Measurements from ENCODE around the gene TRIP10. TPM values are rescaled to one million over a fixed set of nuclear protein-coding genes. Genes with fewer than 3 reads are reported as not detected.
A peak's percentile ranks its signal among the peaks of the same experiment; 100 is the strongest.
"Not testable (repeated sequence)": the region's sequence is repeated elsewhere in the genome, so short reads cannot be mapped to it uniquely, and the experiment has no call there.

Gene TRIP10
- polyA plus RNA-seq, 1 experiment, result 51.5 TPM

DNA sequence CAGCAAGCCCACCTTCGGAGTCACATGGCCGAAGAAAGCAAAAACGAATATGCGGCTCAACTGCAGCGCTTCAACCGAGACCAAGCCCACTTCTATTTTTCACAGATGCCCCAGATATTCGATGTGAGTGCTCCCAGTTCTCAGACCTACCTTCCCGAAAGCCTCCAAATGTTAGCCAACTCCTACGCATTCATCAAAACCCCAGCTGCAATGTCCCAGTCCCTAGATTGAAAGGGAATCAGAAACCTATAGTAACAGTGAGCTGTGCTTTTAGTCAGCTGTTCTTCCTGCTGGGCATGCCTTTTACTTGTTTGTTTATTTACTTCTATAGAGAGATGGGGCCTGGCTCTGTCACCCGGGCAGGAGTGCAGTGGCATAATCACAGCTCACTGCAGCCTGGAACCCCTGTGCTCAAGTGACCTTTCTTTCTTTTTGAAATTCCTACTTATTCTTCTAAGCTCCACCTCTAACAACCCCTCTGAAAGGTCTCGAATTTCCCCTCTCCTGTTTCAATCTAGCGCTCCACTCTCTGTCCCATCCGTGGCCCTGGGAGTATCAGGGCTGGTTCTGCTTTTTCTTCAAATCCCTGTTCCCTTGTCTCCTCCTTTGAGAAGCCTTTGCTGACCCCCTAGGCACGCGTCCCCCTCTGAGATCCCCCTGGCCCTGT is 4.4 kb downstream of the TRIP10 start:
- no peak for DNase-seq (ENCODE audit: low read depth)
- TF ChIP-seq, protein P1, sequence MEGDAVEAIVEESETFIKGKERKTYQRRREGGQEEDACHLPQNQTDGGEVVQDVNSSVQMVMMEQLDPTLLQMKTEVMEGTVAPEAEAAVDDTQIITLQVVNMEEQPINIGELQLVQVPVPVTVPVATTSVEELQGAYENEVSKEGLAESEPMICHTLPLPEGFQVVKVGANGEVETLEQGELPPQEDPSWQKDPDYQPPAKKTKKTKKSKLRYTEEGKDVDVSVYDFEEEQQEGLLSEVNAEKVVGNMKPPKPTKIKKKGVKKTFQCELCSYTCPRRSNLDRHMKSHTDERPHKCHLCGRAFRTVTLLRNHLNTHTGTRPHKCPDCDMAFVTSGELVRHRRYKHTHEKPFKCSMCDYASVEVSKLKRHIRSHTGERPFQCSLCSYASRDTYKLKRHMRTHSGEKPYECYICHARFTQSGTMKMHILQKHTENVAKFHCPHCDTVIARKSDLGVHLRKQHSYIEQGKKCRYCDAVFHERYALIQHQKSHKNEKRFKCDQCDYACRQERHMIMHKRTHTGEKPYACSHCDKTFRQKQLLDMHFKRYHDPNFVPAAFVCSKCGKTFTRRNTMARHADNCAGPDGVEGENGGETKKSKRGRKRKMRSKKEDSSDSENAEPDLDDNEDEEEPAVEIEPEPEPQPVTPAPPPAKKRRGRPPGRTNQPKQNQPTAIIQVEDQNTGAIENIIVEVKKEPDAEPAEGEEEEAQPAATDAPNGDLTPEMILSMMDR (IDR thresholded peaks at IDR 0.05; ENCODE audit: insufficient read depth, low read depth, low read length), result no peak
- POLR2A ChIA-PET, result no interaction called here
- CTCF ChIA-PET, result interaction anchor here (0.6 to 1.4 kb wide), 3 partner anchors 10 to 334 kb away, joined by 3 read pairs; no protein-coding TSS in a partner anchor
- no peak overlapping the region for H3K4me3 ChIP-seq (ENCODE audit: low read depth, low read length)
- no peaks in the 10 kb centered on the region for H3K27me3 ChIP-seq (ENCODE audit: control insufficient read depth, insufficient read depth, low read length)
- peaks cover 19% of the 10 kb centered on the region for H3K36me3 ChIP-seq (ENCODE audit: control insufficient read depth, insufficient read depth, low read length)

DNA sequence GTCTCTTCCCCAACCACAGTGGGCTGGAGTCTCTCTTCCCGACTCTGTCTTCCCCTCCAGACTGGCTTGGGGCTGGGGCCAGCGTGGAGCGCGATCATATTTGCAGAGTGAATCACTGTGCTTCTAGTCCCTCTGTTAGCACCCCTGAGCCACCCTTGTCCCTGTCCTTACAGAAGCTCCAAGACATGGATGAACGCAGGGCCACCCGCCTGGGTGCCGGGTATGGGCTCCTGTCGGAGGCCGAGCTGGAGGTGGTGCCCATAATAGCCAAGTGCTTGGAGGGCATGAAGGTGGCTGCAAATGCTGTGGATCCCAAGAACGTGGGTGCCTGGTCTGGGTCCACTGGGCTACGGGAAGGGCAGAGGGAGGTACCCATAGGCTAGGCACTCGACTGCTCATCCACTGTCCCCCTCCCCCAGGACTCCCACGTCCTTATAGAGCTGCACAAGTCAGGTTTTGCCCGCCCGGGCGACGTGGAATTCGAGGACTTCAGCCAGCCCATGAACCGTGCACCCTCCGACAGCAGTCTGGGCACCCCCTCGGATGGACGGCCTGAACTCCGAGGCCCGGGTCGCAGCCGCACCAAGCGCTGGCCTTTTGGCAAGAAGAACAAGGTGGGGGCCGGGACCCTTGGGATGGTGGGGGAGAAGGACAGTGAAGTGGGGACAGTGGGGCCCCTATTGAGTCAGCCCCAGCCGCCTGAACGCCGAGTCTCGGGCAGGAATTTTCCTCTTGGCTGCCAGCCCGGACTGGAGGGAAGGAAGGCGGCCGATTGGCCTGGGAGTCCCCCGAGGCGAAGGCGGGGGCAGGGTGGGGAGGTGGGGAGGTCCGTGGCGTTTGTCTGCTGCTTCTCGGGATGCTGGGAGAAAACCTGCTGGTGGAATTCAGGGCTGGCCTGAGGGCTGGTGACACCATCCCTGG is 5.2 kb downstream of the TRIP10 start:
- TF ChIP-seq, protein P1 (IDR thresholded peaks at IDR 0.05; ENCODE audit: insufficient read depth, low read depth, low read length), result no peak
- ChIA-PET POLR2A (no interaction called here), CTCF (interaction anchor here (1.4 kb wide), 1 partner anchor 118 kb away, joined by 3 read pairs; no protein-coding TSS in a partner anchor)
- peak; percentile 51 for DNase-seq (ENCODE audit: low read depth)
- Histone ChIP-seq H3K36me3 (ENCODE audit: control insufficient read depth, insufficient read depth, low read length) (peaks cover 22% of the 10 kb centered on the region), H3K27me3 (ENCODE audit: control insufficient read depth, insufficient read depth, low read length) (no peaks in the 10 kb centered on the region), H3K4me3 (ENCODE audit: low read depth, low read length) (no peak overlapping the region)

DNA sequence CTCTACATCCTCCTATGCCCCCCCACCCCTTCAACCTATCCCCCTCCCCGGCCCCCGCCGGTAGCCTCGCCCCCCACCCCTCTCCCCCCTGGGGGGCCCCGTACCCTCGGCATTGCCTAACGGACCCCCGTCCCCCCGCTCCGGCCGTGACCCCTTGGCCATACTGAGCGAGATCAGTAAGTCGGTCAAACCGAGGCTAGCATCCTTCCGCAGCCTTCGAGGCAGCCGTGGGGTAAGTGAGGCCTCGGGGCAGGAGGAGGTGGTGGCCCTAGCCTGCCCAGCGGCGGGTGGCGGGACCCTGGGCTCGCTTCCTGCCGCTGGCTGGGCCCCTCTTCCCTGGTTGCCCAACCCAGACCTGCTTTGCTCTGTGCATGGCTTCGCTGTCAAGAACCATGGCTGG is 6.5 kb downstream of the TRIP10 start:
- no peak for DNase-seq (ENCODE audit: low read depth)
- Histone ChIP-seq H3K4me3 (ENCODE audit: low read depth, low read length) (no peak overlapping the region), H3K27me3 (ENCODE audit: control insufficient read depth, insufficient read depth, low read length) (no peaks in the 10 kb centered on the region), H3K36me3 (ENCODE audit: control insufficient read depth, insufficient read depth, low read length) (peaks cover 30% of the 10 kb centered on the region)
- ChIA-PET POLR2A (no interaction called here), CTCF (no interaction called here)
- TF ChIP-seq, protein P1 (IDR thresholded peaks at IDR 0.05; ENCODE audit: insufficient read depth, low read depth, low read length), result no peak

DNA sequence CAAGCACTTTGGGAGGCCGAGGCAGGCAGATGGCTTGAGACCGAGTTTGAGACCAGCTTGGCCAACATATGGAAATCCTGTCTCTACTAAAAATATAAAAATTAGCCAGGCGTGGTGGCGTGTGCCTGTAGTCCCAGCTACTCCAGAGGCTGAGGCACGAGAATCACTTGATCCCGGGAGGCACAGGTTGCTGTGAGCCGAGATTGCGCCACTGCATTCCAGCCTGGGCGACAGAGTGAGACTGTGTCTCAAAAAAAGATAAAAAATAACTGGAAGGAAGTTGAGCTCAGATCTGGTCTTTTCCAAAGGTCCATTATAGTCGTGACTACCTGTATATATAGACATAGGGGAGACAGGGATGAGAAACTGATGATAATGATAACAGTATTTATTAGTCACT is 9.1 kb downstream of the TRIP10 start:
- CTCF ChIA-PET, result interaction anchor here (0.7 to 1.5 kb wide), 2 partner anchors 13 to 21 kb away, joined by 3 to 5 read pairs; no protein-coding TSS in a partner anchor
- H3K36me3 ChIP-seq (ENCODE audit: control insufficient read depth, insufficient read depth, low read length), result peaks cover 37% of the 10 kb centered on the region
- POLR2A ChIA-PET; DNase-seq (ENCODE audit: low read depth); H3K4me3 ChIP-seq (ENCODE audit: low read depth, low read length); H3K27me3 ChIP-seq (ENCODE audit: control insufficient read depth, insufficient read depth, low read length): not testable (repeated sequence)

DNA sequence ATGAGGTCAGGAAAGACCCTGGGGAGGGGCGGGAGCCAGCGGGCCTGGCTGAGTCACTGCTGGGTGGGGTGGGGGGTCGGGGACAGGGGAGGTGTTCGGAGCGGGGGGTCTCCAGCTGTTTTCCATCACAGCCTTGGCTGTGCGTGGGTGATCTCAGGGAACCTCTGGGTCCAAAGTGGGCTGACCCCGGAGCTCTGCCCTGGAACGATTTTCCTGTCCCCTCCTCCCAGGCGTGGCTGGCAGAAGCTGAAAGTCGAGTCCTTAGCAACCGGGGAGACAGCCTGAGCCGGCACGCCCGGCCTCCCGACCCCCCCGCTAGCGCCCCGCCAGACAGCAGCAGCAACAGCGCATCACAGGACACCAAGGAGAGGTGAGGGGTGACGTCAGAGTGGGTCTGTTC is 10.6 kb downstream of the TRIP10 start:
- ChIA-PET CTCF (no interaction called here), POLR2A (no interaction called here)
- no peak for DNase-seq (ENCODE audit: low read depth)
- Histone ChIP-seq H3K27me3 (ENCODE audit: control insufficient read depth, insufficient read depth, low read length) (no peaks in the 10 kb centered on the region), H3K36me3 (ENCODE audit: control insufficient read depth, insufficient read depth, low read length) (peaks cover 33% of the 10 kb centered on the region), H3K4me3 (ENCODE audit: low read depth, low read length) (no peak overlapping the region)
- TF ChIP-seq, protein P1 (IDR thresholded peaks at IDR 0.05; ENCODE audit: insufficient read depth, low read depth, low read length), result no peak

All from BJ (cell line).